Loucy (cell line): ENCODE data around the gene TMEM178B.
"Not testable (repeated sequence)": the region's sequence is repeated elsewhere in the genome, so short reads cannot be mapped to it uniquely, and the experiment has no call there.

ENCODE experiments used
- H2AFZ ChIP-seq: fragments of 200-600 bp; sonication (generic); 2 replicates; pipeline ENCODE4 v1.6.0; 2016; ENCODE audit warnings: antibody characterized with exemption, mild to moderate bottlenecking, low read length, moderate library complexity
- H3F3A ChIP-seq: fragments of 200-600 bp; 2 replicates; pipeline ENCODE4 v1.6.0; 2016; ENCODE audit warnings: antibody characterized with exemption, low read depth, mild to moderate bottlenecking
- H3K27me3 ChIP-seq: fragments of 200-600 bp; sonication (generic); 2 replicates; pipeline ENCODE4 v1.6.1; 2014; ENCODE audit warnings: low read length, mild to moderate bottlenecking; ENCODE audit not compliant: insufficient read depth, poor library complexity, severe bottlenecking
- H3K36me3 ChIP-seq: fragments of 200-600 bp; sonication (generic); 2 replicates; pipeline ENCODE4 v1.6.1; 2016; ENCODE audit warnings: low read length; ENCODE audit not compliant: insufficient read depth
- H3K4me1 ChIP-seq: fragments of 200-600 bp; sonication (generic); 2 replicates; pipeline ENCODE4 v1.5.1; 2014; ENCODE audit warnings: low read length, mild to moderate bottlenecking; ENCODE audit not compliant: insufficient read depth, poor library complexity, severe bottlenecking
- H3K4me2 ChIP-seq: fragments of 200-600 bp; sonication (generic); 2 replicates; pipeline ENCODE4 v1.6.0; 2014; ENCODE audit warnings: antibody characterized with exemption, low read length, low read depth, mild to moderate bottlenecking; ENCODE audit not compliant: poor library complexity, severe bottlenecking
- H3K4me3 ChIP-seq: fragments of 200-600 bp; sonication (generic); 2 replicates; pipeline ENCODE4 v1.5.1; 2014; ENCODE audit warnings: low read length, mild to moderate bottlenecking, mixed read lengths; ENCODE audit not compliant: poor library complexity, severe bottlenecking
- H3K79me2 ChIP-seq: fragments of 200-600 bp; sonication (generic); 2 replicates; pipeline ENCODE4 v1.6.1; 2014; ENCODE audit warnings: low read length; ENCODE audit not compliant: insufficient read depth
- H3K9ac ChIP-seq: fragments of 200-600 bp; sonication (generic); 2 replicates; pipeline ENCODE4 v1.6.0; 2014; ENCODE audit warnings: mild to moderate bottlenecking, low read depth, low read length, moderate library complexity; ENCODE audit not compliant: poor library complexity, severe bottlenecking
- H3K9me2 ChIP-seq: fragments of 200-600 bp; sonication (generic); replicated peaks from 2 replicates; pipeline ENCODE4 v1.6.1; 2016; ENCODE audit warnings: low read depth, low read length, mixed read lengths
- H3K9me3 ChIP-seq: fragments of 200-600 bp; sonication (generic); 2 replicates; pipeline ENCODE4 v1.6.1; 2014; ENCODE audit warnings: mild to moderate bottlenecking, antibody characterized with exemption, low read length, low read depth; ENCODE audit not compliant: insufficient read depth
- H4K20me1 ChIP-seq: fragments of 200-600 bp; sonication (generic); 2 replicates; pipeline ENCODE4 v1.6.0; 2014; ENCODE audit warnings: antibody characterized with exemption, low read length, mild to moderate bottlenecking; ENCODE audit not compliant: insufficient read depth, poor library complexity, severe bottlenecking
- EZH2phosphoT487 ChIP-seq: fragments of 200-600 bp; IDR thresholded peaks from 2 replicates; pipeline ENCODE4 v1.6.1; 2018; ENCODE audit warnings: antibody characterized with exemption, mild to moderate bottlenecking, moderate library complexity, borderline replicate concordance
- TF ChIP-seq, protein P1 (sequence below): fragments of 200-600 bp; sonication (generic); conservative IDR thresholded peaks from 2 replicates; pipeline ENCODE4 v1.5.1; 2014; ENCODE audit warnings: mild to moderate bottlenecking, antibody characterized with exemption, low read length

Gene TMEM178B

DNA sequence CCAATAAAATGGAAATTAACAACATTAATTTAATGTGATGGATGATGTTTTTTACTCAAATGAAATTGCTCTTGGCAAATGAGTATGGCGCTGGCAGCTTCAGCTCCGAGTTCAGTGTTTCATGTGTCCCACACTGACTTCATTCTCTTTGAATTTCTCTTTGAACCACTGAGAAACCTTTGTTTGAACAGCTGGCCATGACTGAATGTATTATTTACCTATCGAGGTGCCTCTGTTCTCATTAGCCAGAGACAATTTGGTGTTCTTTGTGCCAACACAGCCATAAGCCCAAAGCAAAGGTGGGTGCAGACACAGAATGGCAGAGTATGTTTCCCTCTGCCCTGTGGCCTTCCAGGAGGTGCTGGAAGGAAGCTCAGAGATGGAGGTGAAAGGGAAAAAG lies 42.1 kb downstream of the TMEM178B start:
- H3K4me1 ChIP-seq = no peaks in the 10 kb centered on the region
- H3K9me3 ChIP-seq = no peaks in the 10 kb centered on the region
- no peaks in the 10 kb centered on the region for H3K9me2 ChIP-seq
- no peak overlapping the region for H3K4me2 ChIP-seq
- no peak overlapping the region for H3K9ac ChIP-seq
- H3K4me3 ChIP-seq = no peak overlapping the region
- no peaks in the 10 kb centered on the region for H3K36me3 ChIP-seq
- no peaks in the 10 kb centered on the region for H3K79me2 ChIP-seq
- no peak for TF ChIP-seq EZH2phosphoT487
- TF ChIP-seq, protein P1, sequence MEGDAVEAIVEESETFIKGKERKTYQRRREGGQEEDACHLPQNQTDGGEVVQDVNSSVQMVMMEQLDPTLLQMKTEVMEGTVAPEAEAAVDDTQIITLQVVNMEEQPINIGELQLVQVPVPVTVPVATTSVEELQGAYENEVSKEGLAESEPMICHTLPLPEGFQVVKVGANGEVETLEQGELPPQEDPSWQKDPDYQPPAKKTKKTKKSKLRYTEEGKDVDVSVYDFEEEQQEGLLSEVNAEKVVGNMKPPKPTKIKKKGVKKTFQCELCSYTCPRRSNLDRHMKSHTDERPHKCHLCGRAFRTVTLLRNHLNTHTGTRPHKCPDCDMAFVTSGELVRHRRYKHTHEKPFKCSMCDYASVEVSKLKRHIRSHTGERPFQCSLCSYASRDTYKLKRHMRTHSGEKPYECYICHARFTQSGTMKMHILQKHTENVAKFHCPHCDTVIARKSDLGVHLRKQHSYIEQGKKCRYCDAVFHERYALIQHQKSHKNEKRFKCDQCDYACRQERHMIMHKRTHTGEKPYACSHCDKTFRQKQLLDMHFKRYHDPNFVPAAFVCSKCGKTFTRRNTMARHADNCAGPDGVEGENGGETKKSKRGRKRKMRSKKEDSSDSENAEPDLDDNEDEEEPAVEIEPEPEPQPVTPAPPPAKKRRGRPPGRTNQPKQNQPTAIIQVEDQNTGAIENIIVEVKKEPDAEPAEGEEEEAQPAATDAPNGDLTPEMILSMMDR = no peak
- no peaks in the 10 kb centered on the region for H3K27me3 ChIP-seq
- H4K20me1 ChIP-seq = no peaks in the 10 kb centered on the region
- H2AFZ ChIP-seq = no peak overlapping the region
- no peaks in the 10 kb centered on the region for H3F3A ChIP-seq

DNA sequence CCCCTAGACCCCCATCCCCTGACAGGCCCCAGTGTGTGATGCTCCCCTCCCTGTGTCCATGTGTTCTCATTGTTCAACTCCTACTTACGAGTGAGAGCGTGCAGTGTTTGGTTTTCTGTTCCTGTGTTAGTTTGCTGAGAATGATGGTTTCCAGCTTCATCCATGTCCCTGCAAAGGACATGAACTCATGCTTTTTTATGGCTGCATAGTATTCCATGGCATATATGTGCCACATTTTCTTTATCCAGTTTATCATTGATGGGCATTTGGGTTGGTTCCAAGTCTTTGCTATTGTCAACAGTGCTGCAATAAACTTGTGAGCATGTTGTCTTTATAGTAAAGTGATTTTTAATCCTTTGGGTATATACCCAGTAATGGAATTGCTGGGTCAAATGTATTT lies 42.8 kb downstream of the TMEM178B start:
- H3F3A ChIP-seq, H3K36me3 ChIP-seq, H3K4me2 ChIP-seq, H3K9ac ChIP-seq, H4K20me1 ChIP-seq, H3K9me2 ChIP-seq, H3K4me1 ChIP-seq, H3K27me3 ChIP-seq, H3K79me2 ChIP-seq, H3K4me3 ChIP-seq, H3K9me3 ChIP-seq, H2AFZ ChIP-seq: not testable (repeated sequence)

- Histone ChIP-seq H3K4me3 (no peak overlapping the region), H3K79me2 (no peaks in the 10 kb centered on the region), H3K9me2 (no peaks in the 10 kb centered on the region), H3K4me1 (no peaks in the 10 kb centered on the region), H3K27me3 (no peaks in the 10 kb centered on the region), H3K4me2 (no peak overlapping the region), H3K9me3 (no peaks in the 10 kb centered on the region), H3F3A (no peaks in the 10 kb centered on the region), H3K36me3 (no peaks in the 10 kb centered on the region), H4K20me1 (no peaks in the 10 kb centered on the region), H3K9ac (no peak overlapping the region), H2AFZ (no peak overlapping the region)
- TF ChIP-seq, protein P1 = no peak
- no peak for TF ChIP-seq EZH2phosphoT487
Measured at GRCh38 chr7:141118767-141119166, 44.9 kb downstream of the TMEM178B start.

DNA sequence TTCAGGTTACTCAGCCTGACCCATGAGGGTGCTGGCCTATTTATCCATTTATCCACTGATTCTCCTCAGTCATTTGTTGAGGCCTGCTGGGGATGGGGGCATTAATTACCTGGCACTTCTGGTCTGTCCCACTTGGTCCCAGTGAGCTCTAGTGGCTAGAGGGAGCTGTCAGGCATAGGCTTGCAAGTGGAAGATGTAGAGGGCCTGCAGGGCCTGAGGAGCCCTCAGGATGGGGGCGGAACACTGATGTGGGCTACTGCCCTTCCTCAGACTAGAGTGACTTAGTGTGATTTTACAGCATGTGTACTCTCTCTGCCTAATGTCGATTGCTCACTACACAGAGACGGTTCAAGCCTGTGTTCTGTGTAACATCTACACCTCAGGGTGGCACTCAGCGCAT lies 45.3 kb downstream of the TMEM178B start:
- Histone ChIP-seq H3K9me3 (no peaks in the 10 kb centered on the region), H3K9me2 (no peaks in the 10 kb centered on the region), H3F3A (no peaks in the 10 kb centered on the region), H3K4me1 (no peaks in the 10 kb centered on the region), H4K20me1 (no peaks in the 10 kb centered on the region), H3K79me2 (no peaks in the 10 kb centered on the region), H2AFZ (no peak overlapping the region), H3K9ac (no peak overlapping the region), H3K4me3 (no peak overlapping the region), H3K36me3 (no peaks in the 10 kb centered on the region), H3K4me2 (no peak overlapping the region), H3K27me3 (no peaks in the 10 kb centered on the region)
- no peak for TF ChIP-seq EZH2phosphoT487
- TF ChIP-seq, protein P1 = no peak
